Heart right ventricle (tissue), 16 donors: ENCODE results near the gene ARF1. TPM values are rescaled to one million over a fixed set of nuclear protein-coding genes. Genes with fewer than 3 reads are reported as not detected.

ENCODE experiments used
- ATAC-seq, 8 donors: fragments of 200-7000 bp; cut with Tn5 transposase; one replicate each; pipeline ENCODE4 v1.9.1; 2020; ENCODE audit warnings: mild to moderate bottlenecking in 8 of 8, moderate library complexity in 8 of 8, moderate number of reproducible peaks in 1 of 8
- DNase-seq, 2 donors: peaks; one replicate each; pipeline ENCODE4 v3.0.0-alpha.2; 2020
- H3K27ac ChIP-seq, 10 donors: fragments of 200-600 bp; sonication (generic) in 2 of 10; one replicate each; pipeline versions ENCODE4 v1.5.0 to v1.8.0; 2020 to 2022; ENCODE audit warnings: mild to moderate bottlenecking in 3 of 10
- H3K27me3 ChIP-seq, 7 donors: fragments of 200-600 bp; one replicate each; pipeline ENCODE4 v1.8.0; 2021 to 2022; ENCODE audit warnings: mild to moderate bottlenecking in 2 of 7
- H3K36me3 ChIP-seq, 9 donors: fragments of 200-600 bp; sonication (generic) in 1 of 9; one replicate each; pipeline versions ENCODE4 v1.5.0 to v1.8.0; 2020 to 2022; ENCODE audit warnings: mild to moderate bottlenecking in 2 of 9
- H3K4me1 ChIP-seq, 9 donors: fragments of 200-600 bp; sonication (generic) in 1 of 9; one replicate each; pipeline versions ENCODE4 v1.5.0 to v1.8.0; 2020 to 2022; ENCODE audit warnings: mild to moderate bottlenecking in 4 of 9
- H3K4me3 ChIP-seq, 10 donors: fragments of 200-600 bp; sonication (generic) in 2 of 10; one replicate each; pipeline versions ENCODE4 v1.5.0 to v1.8.0; 2020 to 2022; ENCODE audit warnings: mild to moderate bottlenecking in 7 of 10, moderate library complexity in 2 of 10
- H3K9me3 ChIP-seq, 11 donors: fragments of 200-600 bp in 10 of 11; sonication (generic) in 2 of 11; one replicate each; pipeline versions ENCODE4 v1.5.0 to v1.8.0; 2013 to 2022; ENCODE audit warnings: mild to moderate bottlenecking in 2 of 11, control low read depth in 1 of 11, moderate library complexity in 1 of 11
- CTCF ChIP-seq, 9 donors: fragments of 200-600 bp; sonication (generic) in 2 of 9; IDR thresholded peaks; one replicate each; pipeline versions ENCODE4 v1.5.0 to v1.8.0; 2021 to 2022; ENCODE audit warnings: antibody characterized with exemption in 9 of 9, mild to moderate bottlenecking in 5 of 9, moderate library complexity in 1 of 9
- WGBS, 2 donors: extraction: QIAGEN DNeasy Blood & Tissue Kit; methylation state at CpG; one replicate each; pipeline ENCODE4 v1.1.7; 2013; ENCODE audit warnings: inconsistent platforms in 1 of 2; 5-methylcytosine and 5-hydroxymethylcytosine counted together
- intact Hi-C, 10 donors: fragments of 100-400 bp; cut with DNase I; formaldehyde crosslinking; loops; one replicate each; pipeline versions ENCODE4 v1.11.1 to v1.14.2; 2022
- polyA plus RNA-seq, 2 donors: library from polyadenylated mRNA; stranded (reverse); fragments of 200-250 nt; gene quantifications; one replicate each; pipeline ENCODE4 v1.2.3, GENCODE V29; 2013
- total RNA-seq, 10 donors: library from RNA; stranded (reverse); fragmentation: NEBNext Ultra II Directional in 3 of 10; extraction: Animal tissue kit (Norgen Biotek cat#: 25700) in 3 of 10; gene quantifications; one replicate each; pipeline versions ENCODE4 v1.2.1 to v1.2.4, GENCODE V29; 2021 to 2023
- donor health status: Arrhythmogenic right ventricular cardiomyopathy.
- donor health status: ischemic (EF 13 %, LVEDD 7.1; RV severe dilation, severe dysfunction).
- donor health status: healthy with polysubstance abuse.
- donor health status: DM: no; HTN: yes; CAD: no.
- donor health status: DM: no; HTN: no; CAD: no.
- donor health status: ischemic (EF 25% LVEDD 6.9; RV normal size, moderate dysfunction).
- donor health status: ischemic (EF 25% LVEDD 5.7; RV mildly dilated, moderate dysfunction).
- donor health status: healthy.
- donor health status: DM: yes; HTN: yes; CAD: no.
- donor health status: Ischemic cardiomyopathy.
- donor health status: ischemic (EF 35%, LVEDD 5.7; RV mildly dilated, moderate dysfunction).
- donor health status: nonischemic (EF 11% LVEDD 7.7; RV severe dilation, severe dysfunction).
- donor health status: DM: yes; HTN: yes; CAD: no.
- donor health status: PGD.
- donor health status: ischemic (EF 29% LVEDD 5.4; RV normal size, mild dysfunction).
- donor health status: nonischemic (EF 23%, LVEDD 6.1; RV moderate dilation, normal function).

ARF1 gene
- total and polyA plus RNA-seq, 12 donors, result 204 to 498 (median 338) TPM

GRCh38 chr1:228035844-228036243 lies 46.7 kb upstream of the ARF1 start:
- ATAC-seq, result no peak
- peaks cover 0 to 7% (median 0%) of the 10 kb centered on the region in 9 donors for H3K4me1 ChIP-seq
- no peak overlapping the region for H3K27ac ChIP-seq
- DNase-seq, result no peak
- intact Hi-C loops, result no loop called here
- H3K9me3 ChIP-seq, result peaks cover 0 to 18% (median 2%) of the 10 kb centered on the region in 11 donors
- WGBS, 2 donors, result 71 to 87% methylated on average over 4 of the region's 5 CpGs
- no peaks in the 10 kb centered on the region for H3K36me3 ChIP-seq
- H3K27me3 ChIP-seq, result peaks cover 0 to 64% (median 56%) of the 10 kb centered on the region in 7 donors
- no peak for TF ChIP-seq CTCF (IDR thresholded peaks at IDR 0.05)
- H3K4me3 ChIP-seq, result no peak overlapping the region

GRCh38 chr1:228036701-228037231 lies 45.7 kb upstream of the ARF1 start:
- H3K27ac ChIP-seq, result no peak overlapping the region
- H3K27me3 ChIP-seq, result peaks cover 0 to 67% (median 54%) of the 10 kb centered on the region in 7 donors
- no peak overlapping the region for H3K4me3 ChIP-seq
- peaks cover 0 to 18% (median 2%) of the 10 kb centered on the region in 11 donors for H3K9me3 ChIP-seq
- H3K4me1 ChIP-seq, result peaks cover 0 to 7% (median 0%) of the 10 kb centered on the region in 9 donors
- intact Hi-C loops, result no loop called here
- DNase-seq (no peak), ATAC-seq (no peak)
- no peaks in the 10 kb centered on the region for H3K36me3 ChIP-seq
- 77 to 78% methylated on average over 8 of the region's 8 CpGs for WGBS, 2 donors
- TF ChIP-seq CTCF (IDR thresholded peaks at IDR 0.05), result no peak

- Histone ChIP-seq H3K9me3 (peaks cover 0 to 13% (median 2%) of the 10 kb centered on the region in 11 donors), H3K27ac (no peak overlapping the region)
- intact Hi-C loops, result no loop called here
Measured at GRCh38 chr1:228037401-228038386, 44.8 kb upstream of the ARF1 start.

More at GRCh38 chr1:228037401-228038386, 44.8 kb upstream of the ARF1 start:
- Histone ChIP-seq H3K27me3 (peaks cover 0 to 67% (median 59%) of the 10 kb centered on the region in 7 donors), H3K4me3 (peak overlapping the region in 6 of 10 donors; percentile 3 to 35 (median 22)), H3K36me3 (no peaks in the 10 kb centered on the region), H3K4me1 (peaks cover 0 to 7% (median 0%) of the 10 kb centered on the region in 9 donors)
- DNase-seq, result no peak
- 7 to 8% methylated on average over 74 to 80 of the region's 80 CpGs for WGBS, 2 donors
- peak in 4 of 8 donors; percentile 29 to 66 (median 58) for ATAC-seq
- TF ChIP-seq CTCF (IDR thresholded peaks at IDR 0.05), result no peak
